ENCODE results near the gene CHPF2. TPM values are rescaled to one million over a fixed set of nuclear protein-coding genes. Genes with fewer than 3 reads are reported as not detected.
A peak's percentile ranks its signal among the peaks of the same experiment; 100 is the strongest.

CHPF2 gene
- polyA plus RNA-seq, 1 donor, result 25.1 TPM

- DNase-seq, result no peak
- Histone ChIP-seq H3K36me3 (ENCODE audit: control insufficient read depth, insufficient read depth, low read length) (peaks cover 78% of the 10 kb centered on the region), H3K4me3 (ENCODE audit: low read length) (no peak overlapping the region), H3K9me3 (ENCODE audit: control insufficient read depth, low read depth, low read length) (no peaks in the 10 kb centered on the region), H3K27me3 (ENCODE audit: control insufficient read depth, insufficient read depth, low read length) (no peaks in the 10 kb centered on the region), H3K27ac (ENCODE audit: low read length) (no peak overlapping the region), H3K4me1 (ENCODE audit: control insufficient read depth, insufficient read depth, low read length) (no peaks in the 10 kb centered on the region)
- WGBS (ENCODE audit: insufficient coverage, low lambda C conversion rate), result no CpG with 5 or more reads among the region's 9 CpGs
Observed at GRCh38 chr7:151218170-151218569, 14.1 kb upstream of the CHPF2 start.

- no CpG with 5 or more reads among the region's 14 CpGs for WGBS (ENCODE audit: insufficient coverage, low lambda C conversion rate)
- Histone ChIP-seq H3K27ac (ENCODE audit: low read length) (no peak overlapping the region), H3K9me3 (ENCODE audit: control insufficient read depth, low read depth, low read length) (no peaks in the 10 kb centered on the region), H3K4me1 (ENCODE audit: control insufficient read depth, insufficient read depth, low read length) (peaks cover 14% of the 10 kb centered on the region), H3K36me3 (ENCODE audit: control insufficient read depth, insufficient read depth, low read length) (peaks cover 47% of the 10 kb centered on the region), H3K27me3 (ENCODE audit: control insufficient read depth, insufficient read depth, low read length) (no peaks in the 10 kb centered on the region), H3K4me3 (ENCODE audit: low read length) (no peak overlapping the region)
- no peak for DNase-seq
Observed at GRCh38 chr7:151223728-151224127, 8.6 kb upstream of the CHPF2 start.

GRCh38 chr7:151225948-151226510 is 6.3 kb upstream of the CHPF2 start:
- Histone ChIP-seq H3K4me3 (ENCODE audit: low read length) (peak overlapping the region; percentile 66), H3K4me1 (ENCODE audit: control insufficient read depth, insufficient read depth, low read length) (peaks cover 14% of the 10 kb centered on the region), H3K36me3 (ENCODE audit: control insufficient read depth, insufficient read depth, low read length) (peaks cover 35% of the 10 kb centered on the region), H3K9me3 (ENCODE audit: control insufficient read depth, low read depth, low read length) (no peaks in the 10 kb centered on the region), H3K27ac (ENCODE audit: low read length) (no peak overlapping the region), H3K27me3 (ENCODE audit: control insufficient read depth, insufficient read depth, low read length) (no peaks in the 10 kb centered on the region)
- WGBS (ENCODE audit: insufficient coverage, low lambda C conversion rate), result 74% methylated on average over 5 of the region's 8 CpGs
- DNase-seq, result no peak

- peaks cover 14% of the 10 kb centered on the region for H3K4me1 ChIP-seq (ENCODE audit: control insufficient read depth, insufficient read depth, low read length)
- H3K27me3 ChIP-seq (ENCODE audit: control insufficient read depth, insufficient read depth, low read length), result no peaks in the 10 kb centered on the region
- no peak for DNase-seq
- peak overlapping the region; percentile 66 for H3K4me3 ChIP-seq (ENCODE audit: low read length)
- H3K9me3 ChIP-seq (ENCODE audit: control insufficient read depth, low read depth, low read length), result no peaks in the 10 kb centered on the region
- no CpG with 5 or more reads among the region's 15 CpGs for WGBS (ENCODE audit: insufficient coverage, low lambda C conversion rate)
- peaks cover 33% of the 10 kb centered on the region for H3K36me3 ChIP-seq (ENCODE audit: control insufficient read depth, insufficient read depth, low read length)
- H3K27ac ChIP-seq (ENCODE audit: low read length), result no peak overlapping the region
Observed at GRCh38 chr7:151226560-151226874, 5.8 kb upstream of the CHPF2 start.

GRCh38 chr7:151226875-151227782 is 5.2 kb upstream of the CHPF2 start, which contains the start of gene ABCF2:
Gene ABCF2 (minus strand): TSS chr7:151227205. CDS start chr7:151226458, 747 bp downstream.
- peak; percentile 99 for DNase-seq
- peak within 1 kb of the TSS; percentile 66 for H3K4me3 ChIP-seq (ENCODE audit: low read length)
- H3K27me3 ChIP-seq (ENCODE audit: control insufficient read depth, insufficient read depth, low read length), result no peaks in the 10 kb centered on the region
- peak within 1 kb of the TSS; percentile 71 for H3K27ac ChIP-seq (ENCODE audit: low read length)
- peaks cover 14% of the 10 kb centered on the region for H3K4me1 ChIP-seq (ENCODE audit: control insufficient read depth, insufficient read depth, low read length)
- H3K9me3 ChIP-seq (ENCODE audit: control insufficient read depth, low read depth, low read length), result no peaks in the 10 kb centered on the region
- 0% methylated on average over 4 of the region's 68 CpGs for WGBS (ENCODE audit: insufficient coverage, low lambda C conversion rate)
- H3K36me3 ChIP-seq (ENCODE audit: control insufficient read depth, insufficient read depth, low read length), result peaks cover 28% of the 10 kb centered on the region

GRCh38 chr7:151228024-151228866 is 4.0 kb upstream of the CHPF2 start:
- Histone ChIP-seq H3K4me3 (ENCODE audit: low read length) (peak overlapping the region; percentile 66), H3K27me3 (ENCODE audit: control insufficient read depth, insufficient read depth, low read length) (no peaks in the 10 kb centered on the region), H3K4me1 (ENCODE audit: control insufficient read depth, insufficient read depth, low read length) (peaks cover 14% of the 10 kb centered on the region), H3K36me3 (ENCODE audit: control insufficient read depth, insufficient read depth, low read length) (peaks cover 19% of the 10 kb centered on the region), H3K9me3 (ENCODE audit: control insufficient read depth, low read depth, low read length) (no peaks in the 10 kb centered on the region), H3K27ac (ENCODE audit: low read length) (peak overlapping the region; percentile 71)
- peak in 1 of 2 donors; percentile 52 for DNase-seq
- 61% methylated on average over 3 of the region's 10 CpGs for WGBS (ENCODE audit: insufficient coverage, low lambda C conversion rate)

GRCh38 chr7:151229249-151229648 is 3.0 kb upstream of the CHPF2 start:
- no peak overlapping the region for H3K4me3 ChIP-seq (ENCODE audit: low read length)
- H3K27me3 ChIP-seq (ENCODE audit: control insufficient read depth, insufficient read depth, low read length), result no peaks in the 10 kb centered on the region
- peaks cover 9% of the 10 kb centered on the region for H3K36me3 ChIP-seq (ENCODE audit: control insufficient read depth, insufficient read depth, low read length)
- no peak for DNase-seq
- H3K27ac ChIP-seq (ENCODE audit: low read length), result no peak overlapping the region
- peaks cover 14% of the 10 kb centered on the region for H3K4me1 ChIP-seq (ENCODE audit: control insufficient read depth, insufficient read depth, low read length)
- H3K9me3 ChIP-seq (ENCODE audit: control insufficient read depth, low read depth, low read length), result no peaks in the 10 kb centered on the region
- WGBS (ENCODE audit: insufficient coverage, low lambda C conversion rate), result no CpG with 5 or more reads among the region's 10 CpGs

GRCh38 chr7:151231080-151231479 is 1.2 kb upstream of the CHPF2 start:
- H3K36me3 ChIP-seq (ENCODE audit: control insufficient read depth, insufficient read depth, low read length), result peaks cover 14% of the 10 kb centered on the region
- H3K4me1 ChIP-seq (ENCODE audit: control insufficient read depth, insufficient read depth, low read length), result peaks cover 11% of the 10 kb centered on the region
- no peak for DNase-seq
- H3K27me3 ChIP-seq (ENCODE audit: control insufficient read depth, insufficient read depth, low read length), result no peaks in the 10 kb centered on the region
- H3K4me3 ChIP-seq (ENCODE audit: low read length), result no peak overlapping the region
- H3K27ac ChIP-seq (ENCODE audit: low read length), result no peak overlapping the region
- H3K9me3 ChIP-seq (ENCODE audit: control insufficient read depth, low read depth, low read length), result no peaks in the 10 kb centered on the region
- WGBS (ENCODE audit: insufficient coverage, low lambda C conversion rate), result 100% methylated on average over 1 of the region's 1 CpG

- no peaks in the 10 kb centered on the region for H3K27me3 ChIP-seq (ENCODE audit: control insufficient read depth, insufficient read depth, low read length)
- DNase-seq, result peak in 1 of 2 donors; percentile 48
- peaks cover 5% of the 10 kb centered on the region for H3K9me3 ChIP-seq (ENCODE audit: control insufficient read depth, low read depth, low read length)
- peaks cover 5% of the 10 kb centered on the region for H3K4me1 ChIP-seq (ENCODE audit: control insufficient read depth, insufficient read depth, low read length)
- whole genome bisulfite sequencing (ENCODE audit: insufficient coverage, low lambda C conversion rate), result no CpG with 5 or more reads among the region's 36 CpGs
- H3K36me3 ChIP-seq (ENCODE audit: control insufficient read depth, insufficient read depth, low read length), result peaks cover 33% of the 10 kb centered on the region
- peak overlapping the region; percentile 94 for H3K4me3 ChIP-seq (ENCODE audit: low read length)
- peak overlapping the region; percentile 40 for H3K27ac ChIP-seq (ENCODE audit: low read length)
Observed at GRCh38 chr7:151232917-151233701, 826 bp downstream of the CHPF2 start.

All from large intestine (tissue), 3 donors.